ENCODE results near the gene CGB5.

Gene CGB5

GRCh38 chr19:49065905-49066512, 22.4 kb downstream of the CGB5 start:
- H3K27me3 ChIP-seq (ENCODE audit: control insufficient read depth, low read length): peaks cover 39% of the 10 kb centered on the region

GRCh38 chr19:49067554-49067953, 23.9 kb downstream of the CGB5 start:
- H3K27me3 ChIP-seq (ENCODE audit: control insufficient read depth, low read length): peaks cover 26% of the 10 kb centered on the region
- no peaks in the 10 kb centered on the region for H4K20me1 ChIP-seq (ENCODE audit: control insufficient read depth, insufficient read depth, low read depth, low read length)
- TF ChIP-seq, protein P1, sequence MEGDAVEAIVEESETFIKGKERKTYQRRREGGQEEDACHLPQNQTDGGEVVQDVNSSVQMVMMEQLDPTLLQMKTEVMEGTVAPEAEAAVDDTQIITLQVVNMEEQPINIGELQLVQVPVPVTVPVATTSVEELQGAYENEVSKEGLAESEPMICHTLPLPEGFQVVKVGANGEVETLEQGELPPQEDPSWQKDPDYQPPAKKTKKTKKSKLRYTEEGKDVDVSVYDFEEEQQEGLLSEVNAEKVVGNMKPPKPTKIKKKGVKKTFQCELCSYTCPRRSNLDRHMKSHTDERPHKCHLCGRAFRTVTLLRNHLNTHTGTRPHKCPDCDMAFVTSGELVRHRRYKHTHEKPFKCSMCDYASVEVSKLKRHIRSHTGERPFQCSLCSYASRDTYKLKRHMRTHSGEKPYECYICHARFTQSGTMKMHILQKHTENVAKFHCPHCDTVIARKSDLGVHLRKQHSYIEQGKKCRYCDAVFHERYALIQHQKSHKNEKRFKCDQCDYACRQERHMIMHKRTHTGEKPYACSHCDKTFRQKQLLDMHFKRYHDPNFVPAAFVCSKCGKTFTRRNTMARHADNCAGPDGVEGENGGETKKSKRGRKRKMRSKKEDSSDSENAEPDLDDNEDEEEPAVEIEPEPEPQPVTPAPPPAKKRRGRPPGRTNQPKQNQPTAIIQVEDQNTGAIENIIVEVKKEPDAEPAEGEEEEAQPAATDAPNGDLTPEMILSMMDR (IDR thresholded peaks at IDR 0.05; ENCODE audit: low read depth, low read length, poor library complexity, severe bottlenecking): no peak
- TF ChIP-seq EZH2phosphoT487 (IDR thresholded peaks at IDR 0.05; ENCODE audit: borderline replicate concordance, low read length): no peak
- H3F3A ChIP-seq (ENCODE audit: control insufficient read depth, insufficient read depth): no peaks in the 10 kb centered on the region
- H3K4me2 ChIP-seq (ENCODE audit: low read length): no peak overlapping the region
- H3K79me2 ChIP-seq (ENCODE audit: control insufficient read depth, low read length): no peaks in the 10 kb centered on the region
- no peaks in the 10 kb centered on the region for H3K4me1 ChIP-seq (ENCODE audit: control insufficient read depth, low read length)
- no peak overlapping the region for H3K4me3 ChIP-seq (ENCODE audit: low read length)
- no peaks in the 10 kb centered on the region for H3K9me2 ChIP-seq (replicated peaks; ENCODE audit: control insufficient read depth, low read length)
- no peaks in the 10 kb centered on the region for H3K36me3 ChIP-seq (ENCODE audit: control insufficient read depth, low read length)
- no peaks in the 10 kb centered on the region for H3K9me3 ChIP-seq (ENCODE audit: control insufficient read depth, insufficient read depth, low read length)
- no peak overlapping the region for H3K27ac ChIP-seq (ENCODE audit: low read depth, low read length)

More at GRCh38 chr19:49065905-49066512, 22.4 kb downstream of the CGB5 start:
- no peak overlapping the region for H3K27ac ChIP-seq (ENCODE audit: low read depth, low read length)
- H3K4me1 ChIP-seq (ENCODE audit: control insufficient read depth, low read length): no peaks in the 10 kb centered on the region
- H3K4me3 ChIP-seq (ENCODE audit: low read length): no peak overlapping the region
- no peaks in the 10 kb centered on the region for H3K36me3 ChIP-seq (ENCODE audit: control insufficient read depth, low read length)
- no peaks in the 10 kb centered on the region for H3K9me2 ChIP-seq (replicated peaks; ENCODE audit: control insufficient read depth, low read length)
- H3K79me2 ChIP-seq (ENCODE audit: control insufficient read depth, low read length): no peaks in the 10 kb centered on the region
- H4K20me1 ChIP-seq (ENCODE audit: control insufficient read depth, insufficient read depth, low read depth, low read length): no peaks in the 10 kb centered on the region
- no peaks in the 10 kb centered on the region for H3F3A ChIP-seq (ENCODE audit: control insufficient read depth, insufficient read depth)
- H3K9me3 ChIP-seq (ENCODE audit: control insufficient read depth, insufficient read depth, low read length): no peaks in the 10 kb centered on the region
- no peak overlapping the region for H3K4me2 ChIP-seq (ENCODE audit: low read length)
- TF ChIP-seq EZH2phosphoT487 (IDR thresholded peaks at IDR 0.05; ENCODE audit: borderline replicate concordance, low read length): no peak

DNA sequence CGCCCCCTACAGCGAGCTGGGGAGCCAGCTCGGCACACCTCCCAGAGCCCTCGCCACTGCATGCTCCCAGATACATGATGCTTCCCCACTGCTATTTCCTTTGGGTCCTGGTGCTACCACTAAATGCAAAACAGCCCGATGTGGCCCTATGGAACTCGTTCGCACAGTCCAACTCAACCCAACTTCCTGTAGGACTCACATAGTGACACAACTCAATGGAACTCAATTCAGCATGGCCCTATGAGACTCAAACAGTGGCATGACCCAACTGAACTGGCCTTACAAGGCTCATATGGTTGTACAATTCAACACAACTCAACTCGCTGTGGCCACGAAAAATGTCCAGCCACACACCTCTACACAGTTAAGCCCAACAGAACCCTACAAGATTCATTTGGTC, 25.4 kb downstream of the CGB5 start:
- no peaks in the 10 kb centered on the region for H4K20me1 ChIP-seq (ENCODE audit: control insufficient read depth, insufficient read depth, low read depth, low read length)
- H3K4me3 ChIP-seq (ENCODE audit: low read length): no peak overlapping the region
- H3K27ac ChIP-seq (ENCODE audit: low read depth, low read length): no peak overlapping the region
- no peaks in the 10 kb centered on the region for H3K36me3 ChIP-seq (ENCODE audit: control insufficient read depth, low read length)
- TF ChIP-seq EZH2phosphoT487 (IDR thresholded peaks at IDR 0.05; ENCODE audit: borderline replicate concordance, low read length): no peak
- TF ChIP-seq, protein P1 (IDR thresholded peaks at IDR 0.05; ENCODE audit: low read depth, low read length, poor library complexity, severe bottlenecking): no peak
- no peaks in the 10 kb centered on the region for H3K9me3 ChIP-seq (ENCODE audit: control insufficient read depth, insufficient read depth, low read length)
- H3K27me3 ChIP-seq (ENCODE audit: control insufficient read depth, low read length): peaks cover 25% of the 10 kb centered on the region
- no peaks in the 10 kb centered on the region for H3K4me1 ChIP-seq (ENCODE audit: control insufficient read depth, low read length)
- H3F3A ChIP-seq (ENCODE audit: control insufficient read depth, insufficient read depth): no peaks in the 10 kb centered on the region
- H3K9me2 ChIP-seq (replicated peaks; ENCODE audit: control insufficient read depth, low read length): no peaks in the 10 kb centered on the region
- H3K79me2 ChIP-seq (ENCODE audit: control insufficient read depth, low read length): no peaks in the 10 kb centered on the region
- H3K4me2 ChIP-seq (ENCODE audit: low read length): no peak overlapping the region

- Histone ChIP-seq H3K9me2 (replicated peaks; ENCODE audit: control insufficient read depth, low read length) (no peaks in the 10 kb centered on the region), H3K4me2 (ENCODE audit: low read length) (no peak overlapping the region), H3K27me3 (ENCODE audit: control insufficient read depth, low read length) (peaks cover 14% of the 10 kb centered on the region), H3K4me3 (ENCODE audit: low read length) (no peak overlapping the region), H3K9me3 (ENCODE audit: control insufficient read depth, insufficient read depth, low read length) (no peaks in the 10 kb centered on the region), H3F3A (ENCODE audit: control insufficient read depth, insufficient read depth) (no peaks in the 10 kb centered on the region), H3K79me2 (ENCODE audit: control insufficient read depth, low read length) (no peaks in the 10 kb centered on the region), H3K4me1 (ENCODE audit: control insufficient read depth, low read length) (no peaks in the 10 kb centered on the region), H3K36me3 (ENCODE audit: control insufficient read depth, low read length) (no peaks in the 10 kb centered on the region), H3K27ac (ENCODE audit: low read depth, low read length) (no peak overlapping the region), H4K20me1 (ENCODE audit: control insufficient read depth, insufficient read depth, low read depth, low read length) (no peaks in the 10 kb centered on the region)
- TF ChIP-seq, protein P1 (IDR thresholded peaks at IDR 0.05; ENCODE audit: low read depth, low read length, poor library complexity, severe bottlenecking): no peak
- no peak for TF ChIP-seq EZH2phosphoT487 (IDR thresholded peaks at IDR 0.05; ENCODE audit: borderline replicate concordance, low read length)
Measured at GRCh38 chr19:49070416-49070815, 26.8 kb downstream of the CGB5 start.

Data from DOHH2 (cell line).